Non-pigmented ciliary epithelial cell (primary cell): ENCODE results near the gene ATP8A1.
A peak's percentile ranks its signal among the peaks of the same experiment; 100 is the strongest.
"Not testable (repeated sequence)": the region's sequence is repeated elsewhere in the genome, so short reads cannot be mapped to it uniquely, and the experiment has no call there.

Experiments used
- DNase-seq: peaks from one replicate; pipeline ENCODE4 v3.0.0-alpha.2; 2010; ENCODE audit warnings: low read depth

The ATP8A1 gene

DNA sequence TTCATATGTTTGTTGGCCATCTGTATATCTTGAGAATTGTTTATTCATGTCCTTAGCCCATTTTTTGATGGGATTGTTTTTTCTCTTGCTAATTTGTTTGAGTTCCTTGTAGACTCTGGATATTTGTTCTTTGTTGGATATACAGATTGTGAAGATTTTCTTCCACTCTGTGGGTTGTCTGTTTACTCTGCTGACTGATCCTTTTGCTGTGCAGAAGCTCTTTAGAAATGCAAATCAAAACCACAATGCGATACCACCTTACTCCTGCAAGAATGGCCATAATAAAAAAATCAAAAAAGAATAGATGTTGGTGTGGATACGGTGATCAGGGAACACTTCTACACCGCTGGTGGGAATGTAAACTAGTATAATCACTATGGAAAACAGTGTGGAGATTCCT lies 189.1 kb downstream of the ATP8A1 start:
- not testable (repeated sequence) for DNase-seq

DNA sequence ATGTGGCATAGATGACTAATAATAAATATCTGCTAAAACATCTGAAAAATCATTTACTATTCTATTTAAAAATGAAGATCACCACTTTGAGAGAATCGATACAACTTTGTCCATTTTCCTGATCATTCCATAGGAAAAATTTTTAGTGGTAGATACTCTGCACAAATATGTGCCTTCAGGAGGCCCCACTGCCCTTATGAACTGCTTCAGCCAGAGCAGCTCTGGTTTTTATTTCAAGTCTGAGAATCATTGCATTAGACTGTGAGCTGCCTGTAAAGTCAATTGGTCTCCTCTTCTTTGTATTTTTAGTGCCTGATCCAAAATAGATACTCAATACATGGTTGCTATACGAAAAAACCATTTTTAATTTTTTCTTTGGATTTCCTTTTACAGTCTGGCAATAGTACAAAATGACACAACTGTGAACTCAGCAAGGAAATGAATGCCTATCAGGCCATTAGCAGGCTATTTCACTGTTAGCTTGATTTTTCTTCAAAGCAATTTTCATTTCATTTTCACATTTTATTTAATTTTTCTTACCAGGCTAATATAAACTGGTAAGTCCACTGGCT lies 190.5 kb downstream of the ATP8A1 start:
- DNase-seq, result no peak

- no peak for DNase-seq
These were observed 192.3 kb downstream of the ATP8A1 start for GRCh38 chr4:42464550-42465094.

DNA sequence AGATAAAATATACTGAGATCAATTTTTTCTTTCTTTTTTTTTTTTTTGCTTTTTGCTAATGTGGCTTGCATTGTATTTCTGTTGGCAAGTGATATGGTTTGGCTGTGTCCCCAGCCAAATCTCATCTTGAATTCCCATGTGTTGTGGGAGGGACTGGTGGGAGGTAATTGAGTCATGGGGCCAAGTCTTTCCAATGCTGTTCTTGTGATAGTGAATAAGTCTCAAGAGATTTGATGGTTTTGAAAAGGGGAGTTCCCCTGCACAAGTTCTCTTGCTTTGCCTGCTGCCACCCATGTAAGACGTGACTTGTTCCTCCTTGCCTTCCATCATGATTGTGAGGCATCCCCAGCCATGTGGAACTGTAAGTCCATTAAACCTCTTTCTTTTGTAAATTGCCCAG lies 195.7 kb downstream of the ATP8A1 start:
- not testable (repeated sequence) for DNase-seq

- no peak for DNase-seq
These were observed 196.9 kb downstream of the ATP8A1 start for GRCh38 chr4:42460043-42460442.

DNA sequence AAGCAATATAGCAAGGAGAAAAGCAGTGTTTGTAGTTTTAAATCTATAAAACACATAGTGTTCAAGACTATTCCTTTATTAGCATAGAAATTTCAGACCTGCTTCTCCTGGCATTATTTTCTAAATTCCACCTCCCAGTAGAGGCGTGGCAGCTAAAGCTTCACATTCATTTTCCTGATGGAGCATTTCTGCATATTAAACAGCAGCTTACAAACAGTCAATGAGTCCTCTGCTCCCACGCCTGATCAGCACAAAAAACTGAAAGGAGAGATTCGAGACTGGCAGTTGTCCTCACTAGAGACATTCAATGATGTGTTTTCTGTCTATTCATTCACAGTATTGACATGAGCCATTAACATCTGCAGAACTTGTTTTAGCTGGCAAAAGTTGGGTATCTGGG lies 198.2 kb downstream of the ATP8A1 start:
- DNase-seq, result no peak

DNA sequence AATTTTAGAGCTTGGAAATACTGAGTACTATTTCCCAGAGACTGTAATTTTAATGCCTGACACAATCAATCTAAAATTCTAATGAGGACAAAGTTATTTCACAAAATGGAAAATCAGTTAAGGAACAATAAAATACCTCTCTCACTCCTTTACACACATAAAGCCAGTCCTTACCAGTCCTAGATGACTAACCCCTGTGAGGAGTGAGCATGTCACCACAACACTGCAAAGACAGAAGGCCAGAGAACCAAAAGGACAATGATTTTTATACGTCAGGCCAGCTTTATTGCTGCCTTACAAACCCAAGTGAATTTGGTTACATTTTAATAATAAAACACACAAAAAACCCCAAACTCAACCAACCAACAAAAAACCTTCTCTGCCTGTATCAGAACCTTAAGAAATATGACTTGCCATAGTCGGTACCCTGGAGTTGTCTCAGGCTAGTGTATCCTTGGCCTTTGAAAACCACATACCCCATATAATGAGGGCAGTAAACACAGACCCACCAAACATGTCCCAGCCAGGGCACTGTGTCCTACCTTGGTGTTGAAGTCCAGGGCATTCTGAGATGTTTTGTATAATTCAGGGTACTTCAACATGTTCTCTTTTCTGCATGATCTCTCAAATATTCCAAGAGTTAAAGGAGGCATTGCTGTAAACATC lies 202.0 kb downstream of the ATP8A1 start:
- no peak for DNase-seq

DNA sequence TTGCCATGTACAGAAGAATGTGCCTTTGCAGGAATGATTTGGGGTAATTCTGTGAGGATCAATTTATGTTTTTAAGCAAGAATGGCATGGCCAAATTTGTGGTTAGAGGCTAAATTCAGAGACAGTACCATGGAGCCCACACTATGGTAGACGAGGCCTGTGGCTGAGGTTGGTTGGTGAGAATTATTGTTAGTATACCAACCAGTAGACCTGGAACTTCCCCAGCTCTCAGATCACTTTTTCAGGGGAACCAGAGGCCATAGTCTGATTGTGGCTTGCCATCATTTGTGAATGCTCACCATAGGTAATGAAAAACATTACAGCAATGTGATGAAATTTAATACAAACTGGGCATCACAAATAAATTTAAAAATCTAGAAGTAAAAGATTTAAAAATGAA lies 203.3 kb downstream of the ATP8A1 start:
- no peak for DNase-seq

DNA sequence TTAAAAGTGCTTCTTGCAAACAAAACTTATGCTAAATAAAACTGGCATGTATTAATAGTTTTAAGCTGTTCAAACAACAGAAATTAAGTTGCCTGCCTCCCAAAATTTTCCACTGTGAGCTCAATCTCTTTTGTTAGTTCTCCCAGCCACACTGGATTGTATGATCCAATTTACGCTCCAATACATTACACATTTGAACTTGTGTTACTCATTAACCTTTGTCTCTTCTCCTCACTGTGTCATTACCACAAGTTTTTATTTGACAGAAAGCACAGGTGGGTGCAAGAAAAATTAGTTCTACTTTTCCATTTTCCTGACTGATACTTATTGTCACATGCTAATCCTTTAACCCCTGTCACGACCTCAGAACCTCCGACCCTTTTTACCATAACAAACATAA lies 204.1 kb downstream of the ATP8A1 start:
- no peak for DNase-seq

GRCh38 chr4:42446823-42447222 lies 210.1 kb downstream of the ATP8A1 start:
- no peak for DNase-seq

- DNase-seq, result no peak
These were observed 211.9 kb downstream of the ATP8A1 start for GRCh38 chr4:42445038-42445437.

DNA sequence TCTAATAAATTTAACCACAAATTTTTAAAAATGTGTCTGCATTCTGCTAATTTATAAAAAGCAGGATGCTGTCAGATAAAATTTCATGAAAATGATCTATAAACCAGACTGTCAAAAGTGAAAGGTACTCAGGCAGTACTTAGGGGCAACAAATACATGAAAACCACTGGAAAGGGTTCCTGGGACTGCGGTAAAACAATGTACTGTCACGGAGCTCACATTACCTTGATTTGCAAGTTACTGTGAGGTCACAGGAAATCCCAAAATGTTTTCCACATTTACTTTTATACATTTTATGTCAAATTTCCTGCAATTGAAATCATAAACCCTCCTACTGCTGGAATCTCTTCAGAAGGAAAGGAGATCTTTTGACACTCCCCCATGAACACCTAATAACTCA lies 214.3 kb downstream of the ATP8A1 start:
- no peak for DNase-seq

- no peak for DNase-seq
These were observed 216.8 kb downstream of the ATP8A1 start for GRCh38 chr4:42440083-42440482.

DNA sequence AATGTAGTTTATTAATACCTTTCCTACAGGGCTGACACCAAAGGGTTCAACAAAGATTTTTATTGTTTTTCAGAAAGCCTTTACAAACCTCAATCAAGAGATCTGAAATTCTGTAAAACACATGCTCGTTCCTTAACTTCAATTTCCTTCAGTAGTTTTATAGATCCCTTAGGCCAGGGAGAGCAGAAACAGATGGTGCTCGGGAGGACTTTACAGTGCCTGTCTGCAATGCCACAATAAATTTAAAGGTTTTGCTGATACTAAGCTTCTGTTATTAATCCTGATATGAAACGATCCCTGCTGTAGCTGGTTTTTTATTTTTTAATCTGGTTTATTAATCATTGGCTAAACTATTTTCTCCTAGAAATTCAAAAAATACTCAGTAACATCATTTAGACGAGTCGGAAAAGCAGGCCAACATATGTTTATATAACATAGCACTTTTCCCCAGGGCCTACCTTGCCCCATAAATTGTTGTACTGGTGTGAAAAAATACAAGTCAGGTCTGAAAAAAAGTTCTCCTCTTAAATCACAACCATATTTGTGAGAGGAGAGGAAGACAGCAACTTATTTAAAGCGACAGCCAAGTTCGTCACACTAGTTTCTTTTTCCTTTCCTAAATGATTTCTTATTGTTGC lies 219.9 kb downstream of the ATP8A1 start:
- no peak for DNase-seq

GRCh38 chr4:42428036-42428435 lies 228.9 kb downstream of the ATP8A1 start:
- DNase-seq, result no peak

DNA sequence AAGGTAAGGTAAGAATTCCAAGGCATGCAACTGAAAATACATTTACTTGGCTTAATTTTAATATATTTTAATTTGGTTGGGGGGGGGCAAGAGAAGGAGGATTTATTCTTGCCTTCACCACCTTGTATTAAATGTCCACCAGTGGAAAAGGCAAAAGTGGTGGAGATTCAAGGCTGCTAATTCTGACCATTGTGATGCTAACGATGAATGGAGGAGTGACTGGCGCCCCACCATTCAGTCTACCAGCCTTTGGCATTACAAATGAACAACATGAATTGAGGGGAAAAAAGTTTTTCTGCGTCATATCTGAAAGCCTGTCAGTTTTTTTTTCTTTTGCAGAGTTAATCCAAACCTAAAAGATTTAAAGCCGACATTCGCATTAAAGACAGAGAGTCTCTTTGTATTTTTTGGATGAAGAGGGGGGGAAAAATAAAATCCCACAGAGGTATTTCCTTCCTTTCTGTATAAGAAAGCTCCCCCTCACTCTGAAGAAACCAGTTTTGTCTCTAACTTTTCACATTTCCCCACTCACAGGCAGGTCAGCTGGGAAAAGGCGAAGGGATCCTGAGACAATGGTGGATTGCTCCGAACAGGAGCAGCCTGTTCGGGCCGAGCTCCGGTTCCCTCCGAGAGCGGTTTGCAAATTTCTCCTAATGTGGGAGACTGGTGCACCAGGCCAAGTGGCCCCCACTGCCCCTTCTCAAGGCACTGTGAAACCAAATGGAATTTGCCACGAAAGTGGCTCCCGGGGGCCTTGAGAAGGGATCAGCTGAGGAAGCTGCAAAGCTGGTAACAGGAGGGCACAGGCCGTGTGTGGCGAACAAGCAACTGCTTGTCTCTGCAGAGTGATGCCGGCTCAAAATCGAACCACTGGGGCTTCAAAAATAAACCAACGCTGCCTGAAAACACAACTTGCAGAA lies 231.5 kb downstream of the ATP8A1 start:
- no peak for DNase-seq

DNA sequence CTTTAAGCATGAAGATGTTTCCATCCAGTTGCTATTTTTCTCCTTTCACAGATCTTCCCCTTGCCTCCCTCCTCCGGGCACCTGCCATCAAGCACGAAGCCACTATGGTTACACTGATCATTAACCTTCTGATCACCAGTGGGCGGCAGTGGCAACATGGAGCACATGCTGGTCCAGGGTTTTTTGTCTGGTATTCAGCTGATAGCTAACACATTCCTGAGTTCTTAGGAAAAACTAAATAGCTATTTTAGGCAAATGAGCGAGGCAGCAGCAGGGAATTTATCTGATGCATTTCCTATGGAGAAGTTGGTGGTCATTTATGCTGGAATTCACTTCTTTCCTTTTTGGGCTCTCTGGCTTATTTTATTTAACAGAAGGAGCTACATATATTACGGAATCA lies 236.8 kb downstream of the ATP8A1 start:
- no peak for DNase-seq

DNA sequence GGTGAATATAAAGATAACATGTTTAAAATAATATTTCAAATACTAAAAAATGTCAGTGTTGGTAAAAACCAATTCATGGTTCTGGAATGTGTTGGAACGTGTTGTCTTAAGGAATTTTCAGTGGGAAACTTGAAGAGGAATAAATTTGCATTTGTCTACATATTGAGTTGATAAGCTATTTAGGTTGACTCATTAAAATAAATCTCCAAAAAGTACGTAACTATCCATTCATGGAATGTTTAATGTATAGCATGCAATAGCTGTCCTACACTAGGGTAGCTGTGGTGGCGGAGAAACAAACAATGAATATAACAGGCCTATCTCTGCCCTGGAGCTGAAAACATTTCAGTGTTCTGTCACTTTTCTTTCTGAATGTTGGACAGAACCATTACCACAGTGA lies 239.4 kb downstream of the ATP8A1 start:
- no peak for DNase-seq

GRCh38 chr4:42416017-42416416 lies 240.9 kb downstream of the ATP8A1 start:
- no peak for DNase-seq

DNA sequence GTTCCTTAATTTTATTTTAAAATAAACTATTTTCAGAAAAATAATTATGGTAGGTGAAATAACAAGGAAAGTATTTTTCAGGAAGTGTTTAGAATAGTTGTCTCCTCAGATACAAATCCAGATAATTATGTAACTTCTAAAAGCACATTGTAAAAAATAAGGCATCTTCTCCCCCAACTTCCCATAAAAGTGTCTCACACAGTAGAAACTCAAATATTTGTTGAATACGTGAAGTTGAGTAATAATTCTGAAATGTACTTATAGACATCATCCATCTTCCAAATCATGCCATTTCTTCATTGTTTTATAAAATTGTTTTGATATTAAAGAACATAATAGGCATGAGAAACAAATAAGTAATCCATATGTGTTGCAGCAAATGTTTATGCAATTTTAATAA lies 241.6 kb downstream of the ATP8A1 start:
- DNase-seq, result no peak

GRCh38 chr4:42412251-42412650 lies 244.7 kb downstream of the ATP8A1 start:
- peak; percentile 67 for DNase-seq

DNA sequence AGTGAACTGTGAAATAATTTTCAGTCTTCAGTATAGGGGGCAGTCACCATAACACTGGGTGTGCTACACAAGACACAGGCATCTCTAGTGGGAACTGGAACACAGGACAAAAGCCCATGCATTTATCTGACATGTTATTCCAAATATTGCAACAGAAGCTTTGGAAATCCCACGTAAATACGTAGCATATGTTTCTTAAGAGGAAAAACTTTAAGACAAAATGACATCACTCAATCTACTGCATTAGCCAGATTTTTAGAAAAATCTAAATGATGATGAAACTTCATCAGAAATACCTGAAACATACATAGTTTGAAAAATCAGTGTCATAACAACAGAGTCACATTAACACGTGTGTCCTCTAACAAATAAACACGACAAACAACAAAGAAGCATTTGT lies 245.1 kb downstream of the ATP8A1 start:
- DNase-seq, result no peak
